Activated T-cell treated with anti-CD3 and anti-CD28 coated beads for 1 hour (primary cell): ENCODE data around the gene THSD4.
"Not testable (repeated sequence)": the region's sequence is repeated elsewhere in the genome, so short reads cannot be mapped to it uniquely, and the experiment has no call there.

Experiments used
- DNase-seq: peaks from one replicate; pipeline ENCODE4 v3.0.0-alpha.2; 2020; ENCODE audit warnings: low read depth

The THSD4 gene

GRCh38 chr15:71386448-71387236 lies 271.4 kb downstream of the THSD4 start:
- no peak for DNase-seq

DNA sequence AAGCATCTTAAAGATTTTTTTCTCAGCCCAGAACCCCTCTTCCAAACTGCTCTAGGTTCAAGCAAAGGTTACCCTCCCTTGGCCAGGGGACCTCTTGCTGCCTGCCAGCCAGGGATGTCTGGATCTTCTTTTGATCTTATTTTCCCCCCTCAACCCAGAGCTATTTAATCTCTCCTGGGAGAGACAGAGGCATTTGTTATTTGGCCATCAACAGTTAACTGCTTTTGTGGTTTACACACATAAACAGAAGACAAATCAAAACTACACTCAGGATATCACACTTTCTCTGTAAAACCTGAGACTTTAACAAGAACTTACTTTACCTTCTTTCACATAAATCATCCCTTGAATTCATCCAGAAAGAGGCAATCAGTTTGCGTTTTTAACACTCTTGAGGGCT lies 272.5 kb downstream of the THSD4 start:
- no peak for DNase-seq

DNA sequence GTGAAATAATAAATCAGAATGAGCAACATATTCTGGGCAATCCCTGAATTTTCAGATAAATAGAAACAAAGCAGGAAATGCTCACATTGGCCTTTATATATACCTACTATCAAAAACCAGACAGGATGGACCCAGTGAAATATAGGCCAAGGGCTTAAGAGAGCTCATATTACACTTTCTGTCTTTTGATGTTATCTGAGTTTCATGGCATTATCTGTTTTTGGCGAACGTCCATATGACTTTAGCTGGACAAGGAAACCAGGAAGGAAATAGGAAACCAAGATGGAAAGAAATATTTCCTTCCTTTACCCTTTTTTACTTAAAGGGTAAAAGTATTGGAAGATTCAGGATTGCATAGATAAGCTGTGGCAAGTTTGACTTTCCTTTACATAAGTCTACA lies 274.8 kb downstream of the THSD4 start:
- no peak for DNase-seq

- no peak for DNase-seq
These were observed 276.3 kb downstream of the THSD4 start for GRCh38 chr15:71391421-71392088.

- no peak for DNase-seq
These were observed 277.6 kb downstream of the THSD4 start for GRCh38 chr15:71392861-71393283.

DNA sequence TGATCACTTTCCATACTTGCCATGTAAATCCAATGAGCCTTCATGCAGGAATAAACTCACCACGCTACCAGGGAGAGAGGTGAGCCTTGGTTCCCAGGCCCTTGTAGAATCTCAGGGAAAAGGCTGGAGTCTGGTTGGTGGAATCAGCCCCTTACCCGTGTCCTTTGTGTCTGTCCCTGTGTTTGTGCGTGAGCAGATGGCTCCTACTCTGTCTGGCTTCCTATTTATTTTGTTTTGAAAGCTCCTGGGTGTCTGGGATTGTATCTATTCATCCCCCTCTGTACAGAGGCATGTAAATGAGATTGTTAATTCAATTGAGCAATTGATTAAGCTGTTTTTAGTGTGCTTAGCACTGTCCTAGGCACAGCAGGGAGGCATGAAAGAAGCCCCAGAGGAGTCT lies 278.1 kb downstream of the THSD4 start:
- no peak for DNase-seq

DNA sequence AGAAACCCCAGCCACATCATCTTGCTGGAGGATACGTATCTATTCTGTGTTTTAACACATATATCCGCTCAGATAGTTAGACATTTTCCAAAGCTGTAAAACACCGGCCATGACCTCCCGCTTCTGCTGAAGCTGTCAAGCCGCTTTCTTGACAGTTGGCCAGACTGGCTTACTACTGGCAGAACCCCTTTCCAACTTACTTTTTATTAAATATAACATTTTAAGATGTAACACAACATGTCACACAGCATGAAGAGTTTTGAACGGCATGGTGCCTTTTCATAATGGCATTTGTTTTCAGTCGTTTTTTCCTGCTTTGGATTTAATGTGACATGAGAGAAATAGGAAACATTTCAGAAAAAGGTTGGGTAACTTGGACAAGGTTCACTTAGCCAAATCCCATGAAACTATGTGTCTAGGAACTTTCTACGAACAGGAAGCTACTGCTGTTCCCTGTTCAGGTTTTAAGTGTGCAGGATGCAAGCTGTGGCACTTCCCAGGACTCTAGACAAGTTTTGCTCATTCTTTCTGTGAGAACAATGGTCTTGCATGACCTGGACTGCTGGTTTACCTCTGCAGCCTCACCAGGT lies 281.4 kb downstream of the THSD4 start:
- no peak for DNase-seq

DNA sequence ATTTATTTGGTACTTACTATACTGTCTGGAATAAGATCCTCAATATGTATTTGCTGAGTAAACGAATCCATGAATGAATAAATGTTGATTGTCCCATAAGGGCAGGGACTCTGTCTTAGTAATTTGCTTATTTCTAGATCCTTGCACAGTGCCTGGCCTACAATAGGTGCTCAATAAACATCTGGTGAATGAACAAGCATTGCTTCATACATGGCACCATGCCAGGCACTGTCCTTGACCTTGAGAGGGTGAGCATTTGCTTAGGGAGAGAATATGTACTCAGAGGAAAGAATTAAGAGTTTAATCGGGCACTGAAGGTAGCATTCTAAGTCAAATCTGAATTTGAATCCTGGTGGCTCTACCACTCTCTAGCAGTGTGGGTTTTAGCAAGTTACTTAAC lies 282.1 kb downstream of the THSD4 start:
- DNase-seq: no peak

DNA sequence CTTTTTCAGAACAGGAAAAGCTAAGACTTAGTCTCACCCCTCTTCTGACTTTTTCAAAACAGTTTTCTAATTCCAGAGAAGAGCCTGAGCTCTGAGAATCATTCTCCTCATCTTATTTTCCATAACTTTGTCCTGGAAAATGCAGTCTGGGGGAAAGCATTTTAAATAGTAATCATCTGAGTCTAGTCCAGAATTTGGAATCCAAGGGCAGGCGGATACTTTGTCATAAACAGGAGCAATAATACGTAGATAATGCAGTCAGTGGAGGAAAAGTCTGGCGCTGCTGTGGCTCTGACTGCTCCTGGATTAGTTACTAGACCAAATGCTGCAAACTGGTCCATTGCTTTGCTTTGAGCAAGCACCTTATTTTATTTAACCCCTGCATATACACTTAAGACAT lies 285.0 kb downstream of the THSD4 start:
- DNase-seq: no peak

DNA sequence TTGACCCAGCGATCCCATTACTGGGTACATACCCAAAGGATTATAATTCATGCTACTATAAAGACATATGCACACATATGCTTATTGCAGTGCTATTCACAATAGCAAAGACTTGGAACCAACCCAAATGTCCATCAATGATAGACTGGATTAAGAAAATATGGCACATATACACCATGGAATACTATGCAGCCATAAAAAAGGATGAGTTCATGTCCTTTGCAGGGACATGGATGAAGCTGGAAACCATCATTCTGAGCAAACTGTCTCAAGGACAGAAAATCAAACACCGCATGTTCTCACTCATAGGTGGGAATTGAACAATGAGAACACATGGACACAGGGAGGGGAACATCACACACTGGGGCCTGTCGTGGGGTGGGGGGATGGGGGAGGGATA lies 286.5 kb downstream of the THSD4 start:
- not testable (repeated sequence) for DNase-seq

GRCh38 chr15:71409541-71409940 lies 294.3 kb downstream of the THSD4 start:
- DNase-seq: no peak

GRCh38 chr15:71410347-71410746 lies 295.1 kb downstream of the THSD4 start:
- DNase-seq: no peak

- no peak for DNase-seq
These were observed 296.5 kb downstream of the THSD4 start for GRCh38 chr15:71411538-71412482.

DNA sequence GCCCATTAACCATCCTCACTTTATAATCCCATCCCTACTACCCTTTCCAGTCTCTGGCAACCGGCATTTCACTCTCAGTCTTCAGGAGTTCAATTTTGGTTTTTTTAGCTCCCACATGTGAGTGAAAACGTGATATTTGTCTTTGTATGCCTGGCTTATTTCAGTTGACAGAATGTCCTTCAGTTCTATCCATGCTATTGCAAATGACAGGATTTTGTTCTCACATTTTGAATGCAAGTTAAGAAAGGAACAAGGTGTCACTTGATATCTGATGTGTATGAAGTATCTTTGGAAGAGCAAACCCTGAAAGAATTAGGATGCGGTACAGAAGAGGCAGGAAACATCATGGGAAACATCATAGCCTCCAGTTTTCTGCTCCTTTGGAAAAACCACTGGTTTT lies 298.1 kb downstream of the THSD4 start:
- DNase-seq: no peak

DNA sequence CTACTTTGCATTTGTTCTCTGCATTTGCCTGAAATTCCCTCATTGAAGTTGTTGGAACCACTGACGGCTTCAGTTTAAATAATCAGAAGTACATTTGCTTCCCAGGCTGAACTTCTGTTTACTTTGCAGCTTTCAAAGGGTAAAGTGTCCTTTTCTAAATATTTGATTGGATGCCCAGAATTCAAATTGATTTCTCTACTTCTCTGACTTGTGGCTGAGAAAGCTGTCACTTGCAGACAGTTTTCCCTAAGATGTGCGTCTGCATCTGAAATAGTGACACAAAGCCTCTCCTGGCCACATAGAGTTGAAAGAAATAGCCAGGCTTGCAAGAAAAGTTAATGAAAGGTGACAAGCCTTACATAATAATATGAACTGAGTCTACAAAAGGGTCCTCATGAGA lies 299.6 kb downstream of the THSD4 start:
- DNase-seq: no peak

DNA sequence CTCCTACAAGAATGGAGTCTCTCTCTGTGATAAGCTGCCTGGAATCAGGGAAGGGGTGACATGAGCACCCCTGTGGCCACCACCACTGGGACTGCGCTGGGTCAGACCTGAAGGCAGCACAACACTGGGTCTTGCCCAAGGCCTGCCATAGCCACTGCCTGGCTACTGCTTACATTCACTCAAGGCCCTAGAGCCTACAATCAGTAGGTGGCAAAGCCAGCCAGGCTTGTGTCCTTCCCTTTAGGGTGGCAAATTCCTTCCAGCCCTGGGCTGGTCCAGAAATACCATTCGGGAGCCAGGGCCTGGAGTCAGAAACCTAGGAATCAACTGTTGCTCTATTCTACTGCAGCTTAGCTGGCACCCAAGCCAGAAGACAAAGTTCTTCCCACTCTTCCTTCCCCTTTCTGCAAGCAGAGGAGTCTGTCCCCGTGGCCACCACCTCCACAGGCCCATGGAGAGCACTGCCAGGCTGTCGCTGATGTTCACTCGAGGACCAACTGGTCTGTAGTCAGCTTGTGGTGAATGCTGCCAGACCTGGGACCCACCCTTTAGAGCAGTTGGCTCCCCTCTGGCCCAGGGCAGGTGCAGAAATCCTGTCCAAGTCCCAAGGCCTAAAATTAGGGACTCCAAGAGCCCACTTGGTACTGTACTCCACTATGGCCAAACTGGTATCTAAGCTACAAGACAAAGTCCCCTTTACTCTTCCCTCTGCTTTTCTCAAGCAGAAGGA lies 307.4 kb downstream of the THSD4 start:
- DNase-seq: no peak

DNA sequence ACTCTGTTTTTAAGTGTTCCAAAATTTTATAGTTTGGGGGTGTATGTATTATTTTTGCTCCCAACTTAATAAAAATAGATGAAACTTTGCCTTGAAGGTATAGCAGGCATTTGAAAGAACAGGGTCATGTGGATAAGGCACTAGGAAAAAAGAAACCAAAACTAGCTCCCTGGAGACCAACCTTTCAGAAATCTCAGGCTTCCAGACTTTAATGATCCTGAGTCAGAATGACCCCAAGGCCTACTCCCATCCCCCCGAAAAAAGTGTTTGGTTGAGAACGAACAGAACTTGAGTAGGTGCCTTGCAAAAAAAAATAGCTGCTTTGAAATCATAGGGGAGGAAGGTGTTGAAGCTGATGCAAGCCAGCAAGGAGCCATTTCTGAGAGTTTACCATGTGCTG lies 309.5 kb downstream of the THSD4 start:
- no peak for DNase-seq

GRCh38 chr15:71425388-71425787 lies 310.1 kb downstream of the THSD4 start:
- DNase-seq: no peak

DNA sequence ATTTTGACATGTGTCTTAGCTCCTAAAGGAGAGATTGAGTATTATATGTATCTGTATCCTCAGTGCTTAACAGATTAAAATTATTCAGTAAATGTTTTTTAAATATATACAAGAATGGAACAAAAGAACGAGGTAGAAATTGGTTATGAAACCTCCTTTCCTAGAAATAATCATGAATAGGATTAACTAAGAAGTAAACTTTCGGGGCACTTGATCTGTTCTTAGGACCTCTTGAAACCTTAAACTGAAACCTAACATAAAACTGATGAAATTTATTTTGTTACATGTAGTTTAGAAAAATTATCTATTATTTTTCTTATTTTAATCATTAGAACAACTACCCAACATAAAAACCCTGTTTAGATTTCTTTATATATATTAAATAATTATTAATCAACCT lies 311.5 kb downstream of the THSD4 start:
- DNase-seq: no peak

DNA sequence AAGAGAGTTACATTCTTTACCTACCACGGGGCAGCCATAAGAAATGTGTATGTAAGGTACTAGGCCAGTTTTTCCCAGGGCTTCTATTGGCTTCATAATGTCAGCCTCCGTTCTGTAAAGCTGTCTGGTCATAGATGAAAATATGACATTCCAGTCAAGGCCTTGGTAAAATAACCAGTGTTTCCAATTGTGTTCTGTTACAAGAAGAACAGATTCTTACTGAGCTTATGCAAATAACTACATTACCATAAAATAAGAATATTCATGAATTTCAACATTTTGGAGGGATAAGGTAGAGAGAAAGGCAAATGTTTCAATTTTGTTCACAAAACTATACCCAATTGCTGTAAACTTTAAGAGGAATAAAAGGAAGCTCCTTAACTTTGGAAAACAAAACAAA lies 315.5 kb downstream of the THSD4 start:
- no peak for DNase-seq
